Skeletal muscle cell (primary cell): ENCODE data around the gene SUSD2.
"Not testable (repeated sequence)": the region's sequence is repeated elsewhere in the genome, so short reads cannot be mapped to it uniquely, and the experiment has no call there.

Source experiments
- DNase-seq: peaks from one replicate; pipeline ENCODE4 v3.0.0-alpha.2; 2010; ENCODE audit warnings: low read depth
- H3K4me3 ChIP-seq: 2 replicates; pipeline ENCODE4 v1.5.1; 2011; ENCODE audit warnings: low read depth, mild to moderate bottlenecking, control low read depth, low read length, moderate library complexity

Gene SUSD2

GRCh38 chr22:24206460-24207263 lies 25.4 kb downstream of the SUSD2 start:
- DNase-seq, H3K4me3 ChIP-seq: not testable (repeated sequence)

GRCh38 chr22:24207264-24208011 lies 26.2 kb downstream of the SUSD2 start:
- no peak overlapping the region for H3K4me3 ChIP-seq
- no peak for DNase-seq

GRCh38 chr22:24208012-24208749 lies 26.9 kb downstream of the SUSD2 start:
- peak; percentile 94 for DNase-seq
- H3K4me3 ChIP-seq = no peak overlapping the region

- no peak overlapping the region for H3K4me3 ChIP-seq
- DNase-seq = no peak
Observed at GRCh38 chr22:24209016-24209415, 27.7 kb downstream of the SUSD2 start.

- no peak for DNase-seq
- no peak overlapping the region for H3K4me3 ChIP-seq
Observed at GRCh38 chr22:24209687-24210086, 28.4 kb downstream of the SUSD2 start.

GRCh38 chr22:24210409-24210808 lies 29.1 kb downstream of the SUSD2 start:
- H3K4me3 ChIP-seq, DNase-seq: not testable (repeated sequence)

- DNase-seq, H3K4me3 ChIP-seq: not testable (repeated sequence)
Observed at GRCh38 chr22:24211716-24212115, 30.4 kb downstream of the SUSD2 start.

- not testable (repeated sequence) for DNase-seq, H3K4me3 ChIP-seq
Observed at GRCh38 chr22:24213111-24213510, 31.8 kb downstream of the SUSD2 start.

GRCh38 chr22:24214467-24215285 lies 33.4 kb downstream of the SUSD2 start:
- no peak overlapping the region for H3K4me3 ChIP-seq
- no peak for DNase-seq

- no peak overlapping the region for H3K4me3 ChIP-seq
- DNase-seq = no peak
Observed at GRCh38 chr22:24216541-24217209, 35.4 kb downstream of the SUSD2 start.

GRCh38 chr22:24217384-24217783 lies 36.1 kb downstream of the SUSD2 start:
- H3K4me3 ChIP-seq = no peak overlapping the region
- DNase-seq = no peak

- no peak for DNase-seq
- no peak overlapping the region for H3K4me3 ChIP-seq
Observed at GRCh38 chr22:24219750-24220149, 38.5 kb downstream of the SUSD2 start.

GRCh38 chr22:24224468-24224867 lies 43.2 kb downstream of the SUSD2 start:
- DNase-seq = no peak
- no peak overlapping the region for H3K4me3 ChIP-seq

- DNase-seq = no peak
- no peak overlapping the region for H3K4me3 ChIP-seq
Observed at GRCh38 chr22:24225044-24225601, 43.8 kb downstream of the SUSD2 start.

GRCh38 chr22:24225951-24226350 lies 44.7 kb downstream of the SUSD2 start:
- no peak for DNase-seq
- H3K4me3 ChIP-seq = no peak overlapping the region

GRCh38 chr22:24230911-24231656 lies 49.8 kb downstream of the SUSD2 start:
- H3K4me3 ChIP-seq = no peak overlapping the region
- no peak for DNase-seq

GRCh38 chr22:24231706-24232105 lies 50.4 kb downstream of the SUSD2 start:
- DNase-seq = no peak

GRCh38 chr22:24232124-24232523 lies 50.8 kb downstream of the SUSD2 start:
- DNase-seq = no peak
- H3K4me3 ChIP-seq = no peak overlapping the region

More at GRCh38 chr22:24231706-24232105, 50.4 kb downstream of the SUSD2 start:
- no peak overlapping the region for H3K4me3 ChIP-seq
